Activated CD8-positive, alpha-beta T cell treated with anti-CD3 and anti-CD28 coated beads for 36 hours (primary cell): ENCODE data around the gene SUPT4H1. TPM values are rescaled to one million over a fixed set of nuclear protein-coding genes. Genes with fewer than 3 reads are reported as not detected.

ENCODE experiments used
- ATAC-seq: fragments of 200-7000 bp; cut with Tn5 transposase; one replicate; pipeline ENCODE4 v1.10.0; 2021; ENCODE audit warnings: mild to moderate bottlenecking, moderate library complexity
- CTCF ChIA-PET: fragments of 350-600 bp; sonication (Branson Sonifier 250); formaldehyde crosslinking; loops from one replicate; lab custom pipeline; 2021; ENCODE audit warnings: antibody characterized with exemption; lab: Charles Lee
- POLR2A ChIA-PET: fragments of 350-600 bp; sonication (Branson Sonifier 250); formaldehyde crosslinking; loops from one replicate; lab custom pipeline; 2021; ENCODE audit warnings: antibody characterized with exemption; lab: Charles Lee
- DNase-seq: peaks from one replicate; pipeline ENCODE4 v3.0.0-alpha.2; 2020
- H3K27ac Mint-ChIP-seq: one replicate; pipeline ENCODE4 v1.8.0; 2021; ENCODE audit warnings: mild to moderate bottlenecking, mixed read lengths
- H3K27me3 Mint-ChIP-seq: one replicate; pipeline ENCODE4 v1.8.0; 2021; ENCODE audit warnings: mixed read lengths
- H3K36me3 Mint-ChIP-seq: one replicate; pipeline ENCODE4 v1.8.0; 2021; ENCODE audit warnings: low read depth, mixed read lengths
- H3K4me1 Mint-ChIP-seq: one replicate; pipeline ENCODE4 v1.8.0; 2021; ENCODE audit warnings: low read depth, mixed read lengths
- H3K4me3 Mint-ChIP-seq: one replicate; pipeline ENCODE4 v1.8.0; 2021; ENCODE audit warnings: mild to moderate bottlenecking, moderate library complexity, mixed read lengths
- H3K9me3 Mint-ChIP-seq: one replicate; pipeline ENCODE4 v1.8.0; 2021; ENCODE audit warnings: mixed read lengths
- intact Hi-C: fragments of 100-400 bp; cut with micrococcal nuclease; formaldehyde crosslinking; loops from one replicate; pipeline ENCODE4 v1.10.0; 2022
- total RNA-seq, 2 experiments: library from RNA; stranded (reverse); gene quantifications; one replicate each; pipeline ENCODE4 v1.2.3, GENCODE V29; 2021
- TF ChIP-seq, protein P1 (sequence below): fragments of 200-600 bp; IDR thresholded peaks from one replicate; pipeline ENCODE4 v1.8.0; 2022; ENCODE audit warnings: antibody characterized with exemption, mild to moderate bottlenecking

SUPT4H1 gene
- total RNA-seq, 2 experiments from 2014 or later, result 104 to 110 TPM

DNA sequence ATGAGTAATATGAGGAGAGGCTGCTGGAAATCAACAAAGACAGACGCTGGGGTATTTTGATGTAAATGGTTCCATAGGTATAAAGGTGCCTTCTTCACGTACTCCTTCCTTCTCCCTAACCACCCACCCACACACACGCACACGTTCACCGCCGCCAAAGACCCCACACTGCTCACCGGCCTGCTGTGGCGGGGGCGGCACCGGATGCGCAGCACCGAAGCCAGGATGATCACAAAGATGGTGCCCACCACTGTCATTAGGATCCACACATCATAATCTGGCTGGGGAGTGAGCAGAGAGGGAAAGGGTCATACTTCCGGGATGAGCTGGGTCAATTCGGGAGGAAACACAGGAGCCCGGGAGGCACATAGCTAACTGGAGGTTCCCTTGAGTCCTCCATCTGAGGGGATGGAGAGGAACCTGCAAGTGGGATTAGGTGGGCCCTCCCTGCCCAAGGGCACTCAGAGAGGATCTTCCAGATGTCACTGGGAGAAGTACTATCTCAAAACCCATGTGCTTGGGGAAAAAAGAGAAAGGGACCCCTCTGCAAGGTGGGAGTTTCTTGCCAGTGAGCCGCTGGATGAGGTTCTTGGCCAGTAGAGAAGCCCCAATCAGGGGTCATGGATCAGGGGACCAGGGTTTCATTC is 10.5 kb upstream of the SUPT4H1 start:
- ChIA-PET POLR2A (interaction anchor here (1.4 to 5.3 kb wide), 5 partner anchors 8 to 31 kb away, joined by 3 to 33 read pairs (median 6); partner anchors contain the start of gene SUPT4H1), CTCF (interaction anchor here (0.7 to 3.3 kb wide), 7 partner anchors 8 to 59 kb away, joined by 3 to 13 read pairs (median 7); partner anchors contain the start of genes RNF43 and SUPT4H1)
- DNase-seq (no peak), ATAC-seq (no peak)
- Mint-ChIP-seq H3K4me3 (no peak overlapping the region), H3K27ac (no peak overlapping the region), H3K36me3 (no peaks in the 10 kb centered on the region), H3K27me3 (no peaks in the 10 kb centered on the region), H3K4me1 (peaks cover 5% of the 10 kb centered on the region), H3K9me3 (no peaks in the 10 kb centered on the region)
- TF ChIP-seq, protein P1, sequence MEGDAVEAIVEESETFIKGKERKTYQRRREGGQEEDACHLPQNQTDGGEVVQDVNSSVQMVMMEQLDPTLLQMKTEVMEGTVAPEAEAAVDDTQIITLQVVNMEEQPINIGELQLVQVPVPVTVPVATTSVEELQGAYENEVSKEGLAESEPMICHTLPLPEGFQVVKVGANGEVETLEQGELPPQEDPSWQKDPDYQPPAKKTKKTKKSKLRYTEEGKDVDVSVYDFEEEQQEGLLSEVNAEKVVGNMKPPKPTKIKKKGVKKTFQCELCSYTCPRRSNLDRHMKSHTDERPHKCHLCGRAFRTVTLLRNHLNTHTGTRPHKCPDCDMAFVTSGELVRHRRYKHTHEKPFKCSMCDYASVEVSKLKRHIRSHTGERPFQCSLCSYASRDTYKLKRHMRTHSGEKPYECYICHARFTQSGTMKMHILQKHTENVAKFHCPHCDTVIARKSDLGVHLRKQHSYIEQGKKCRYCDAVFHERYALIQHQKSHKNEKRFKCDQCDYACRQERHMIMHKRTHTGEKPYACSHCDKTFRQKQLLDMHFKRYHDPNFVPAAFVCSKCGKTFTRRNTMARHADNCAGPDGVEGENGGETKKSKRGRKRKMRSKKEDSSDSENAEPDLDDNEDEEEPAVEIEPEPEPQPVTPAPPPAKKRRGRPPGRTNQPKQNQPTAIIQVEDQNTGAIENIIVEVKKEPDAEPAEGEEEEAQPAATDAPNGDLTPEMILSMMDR, result no peak
- intact Hi-C loops, result no loop called here

DNA sequence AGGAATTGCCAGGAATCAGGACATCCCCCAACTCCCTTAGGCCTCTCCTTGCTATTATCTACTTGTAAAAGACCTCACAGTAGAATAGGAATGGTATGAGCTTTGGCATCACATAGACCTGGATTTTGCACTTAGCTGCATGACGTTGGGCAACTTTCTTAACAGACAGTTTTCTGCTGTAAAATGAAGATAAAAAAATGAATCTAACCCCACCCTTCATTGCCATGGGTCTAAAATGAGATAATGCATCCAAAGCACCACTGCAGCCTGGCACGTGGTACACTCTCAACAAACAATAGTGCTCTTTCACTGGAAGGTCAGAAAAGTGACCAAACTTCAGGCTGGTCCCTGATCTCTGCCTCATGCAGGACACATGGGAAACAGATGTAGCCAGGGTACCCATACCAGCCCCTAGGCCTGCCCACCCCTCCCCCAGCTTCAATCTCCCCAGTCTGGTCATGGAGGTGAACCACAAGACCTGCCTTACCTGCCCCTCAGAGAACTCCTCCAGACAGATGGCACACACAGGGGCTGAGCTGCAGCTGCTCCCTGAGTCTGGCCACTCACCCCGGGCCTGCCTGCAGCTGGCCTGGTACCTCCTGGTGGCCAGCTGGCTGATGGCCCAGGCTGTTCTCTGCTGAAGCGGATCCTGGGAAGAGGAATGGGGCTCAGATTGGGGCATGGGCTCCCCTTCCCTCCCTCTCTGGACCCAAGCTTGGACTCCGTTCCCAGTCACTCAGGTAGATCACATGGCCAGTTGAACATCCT is 8.5 kb upstream of the SUPT4H1 start:
- Mint-ChIP-seq H3K4me1 (peaks cover under 1% of the 10 kb centered on the region), H3K36me3 (no peaks in the 10 kb centered on the region), H3K27me3 (no peaks in the 10 kb centered on the region), H3K4me3 (no peak overlapping the region), H3K9me3 (no peaks in the 10 kb centered on the region), H3K27ac (no peak overlapping the region)
- DNase-seq (no peak), ATAC-seq (no peak)
- ChIA-PET CTCF (interaction anchor here (1.4 to 2.2 kb wide), 2 partner anchors 43 to 57 kb away, joined by 6 to 8 read pairs; partner anchors contain the start of gene RNF43), POLR2A (interaction anchor here (0.6 to 12.8 kb wide), 7 partner anchors 9 to 89 kb away, joined by 3 to 496 read pairs (median 3); partner anchors contain the start of genes RNF43 and SUPT4H1)
- intact Hi-C loops, result no loop called here
- TF ChIP-seq, protein P1, result no peak

DNA sequence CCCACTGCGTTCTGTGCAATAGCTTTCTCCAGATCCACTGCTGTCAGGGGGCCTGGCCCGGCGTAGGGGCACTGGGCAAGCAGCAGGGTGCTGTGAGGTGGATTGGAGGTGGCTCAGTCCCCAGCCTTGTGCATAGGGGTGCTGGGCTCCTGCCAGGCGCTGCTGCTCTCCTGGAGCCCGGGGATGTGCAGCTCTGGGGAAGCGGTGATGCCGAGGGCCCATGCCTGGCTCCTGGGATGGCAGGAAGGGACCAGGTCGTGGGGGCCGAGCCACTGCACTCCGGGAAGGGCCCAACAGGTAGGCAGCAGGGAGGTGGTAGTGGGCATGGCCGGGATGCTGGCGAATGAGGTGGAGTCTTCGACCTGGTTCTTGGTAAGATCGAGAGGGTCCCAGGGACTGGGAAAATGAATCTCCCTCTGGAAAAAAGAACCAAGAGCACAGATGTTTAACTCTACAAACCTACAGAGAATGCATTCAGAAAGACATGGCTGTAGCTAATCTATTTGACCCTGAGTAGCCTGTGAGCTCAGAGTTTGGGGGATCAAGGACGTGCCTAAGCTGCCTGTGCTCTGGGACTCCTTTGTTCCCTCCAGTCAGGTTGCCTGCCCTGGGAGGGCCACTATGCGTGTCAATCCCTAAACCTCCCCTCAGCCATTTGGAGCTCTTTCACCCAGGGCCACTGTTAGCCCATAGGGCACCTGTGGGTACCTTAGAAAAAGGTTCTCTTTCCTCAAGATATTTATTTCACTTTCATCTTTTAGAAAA is 6.6 kb upstream of the SUPT4H1 start:
- CTCF ChIA-PET, result interaction anchor here (0.9 kb wide), 1 partner anchor 9 kb away, joined by 3 read pairs; no protein-coding TSS in a partner anchor
- intact Hi-C loops, result no loop called here

DNA sequence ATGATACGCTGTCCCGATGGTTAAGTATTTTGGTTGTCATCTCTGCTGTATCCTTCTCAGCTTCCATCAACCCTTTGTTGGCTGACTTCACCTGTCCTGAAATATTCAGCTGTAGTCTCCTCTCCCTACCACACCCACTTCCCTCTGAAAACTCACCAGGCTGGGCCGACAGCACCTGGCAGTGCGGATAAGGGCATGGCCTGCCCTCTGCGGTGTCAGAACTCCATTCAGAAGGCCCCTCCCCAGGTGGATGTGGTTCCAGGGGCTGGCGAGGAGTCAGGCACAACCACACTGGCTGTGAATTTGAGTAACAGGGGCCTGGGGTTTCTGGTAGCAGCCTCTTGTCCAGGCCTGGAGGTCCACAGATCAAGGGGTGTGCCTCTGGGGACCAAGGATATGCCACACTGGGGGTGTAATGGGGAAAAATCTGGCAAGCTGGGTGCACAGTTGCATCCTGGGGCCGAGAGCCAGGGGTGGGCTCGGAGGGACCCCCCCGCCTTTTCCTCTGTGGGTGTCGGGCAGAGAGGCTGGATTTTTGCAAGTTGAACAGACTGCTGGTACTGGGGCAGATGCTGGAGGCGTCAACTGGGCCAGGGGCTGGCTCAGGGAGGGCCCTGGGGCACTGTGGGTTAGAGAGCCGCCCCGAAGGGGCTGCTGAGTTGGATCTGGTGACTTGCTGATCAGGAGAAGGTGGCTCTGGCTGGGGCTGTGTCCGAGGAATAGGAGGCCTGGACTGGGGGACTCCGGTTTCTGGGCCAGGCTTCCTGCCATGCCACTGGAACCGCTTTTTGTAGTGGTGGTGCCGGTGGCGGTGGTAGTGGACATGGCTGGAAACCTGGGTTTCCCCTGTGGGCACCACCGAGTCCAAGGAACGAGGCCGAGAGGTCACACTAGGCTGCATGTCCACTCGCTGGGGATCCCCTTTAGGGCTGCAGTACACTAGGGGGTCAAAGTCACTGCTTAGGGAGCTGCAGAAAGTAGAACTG is 5.6 kb upstream of the SUPT4H1 start:
- no peak for ATAC-seq
- POLR2A ChIA-PET, result interaction anchor here (0.6 to 12.8 kb wide), 3 partner anchors 10 to 220 kb away, joined by 3 to 496 read pairs (median 3); no protein-coding TSS in a partner anchor
- CTCF ChIA-PET, result interaction anchor here (1.3 kb wide), 1 partner anchor 40 kb away, joined by 6 read pairs; no protein-coding TSS in a partner anchor
- intact Hi-C loops, result no loop called here
- peaks cover 11% of the 10 kb centered on the region for H3K36me3 Mint-ChIP-seq
- no peak for DNase-seq
- H3K27ac Mint-ChIP-seq, result no peak overlapping the region
- TF ChIP-seq, protein P1, result no peak
- peaks cover 14% of the 10 kb centered on the region for H3K4me1 Mint-ChIP-seq
- no peak overlapping the region for H3K4me3 Mint-ChIP-seq
- H3K9me3 Mint-ChIP-seq, result no peaks in the 10 kb centered on the region
- H3K27me3 Mint-ChIP-seq, result no peaks in the 10 kb centered on the region

More for the DNA sequence above, 6.6 kb upstream of the SUPT4H1 start:
- ATAC-seq (no peak), DNase-seq (no peak)
- no peak overlapping the region for H3K27ac Mint-ChIP-seq
- TF ChIP-seq, protein P1, result no peak
- H3K36me3 Mint-ChIP-seq, result peaks cover 5% of the 10 kb centered on the region
- H3K4me3 Mint-ChIP-seq, result no peak overlapping the region
- H3K9me3 Mint-ChIP-seq, result no peaks in the 10 kb centered on the region
- H3K27me3 Mint-ChIP-seq, result no peaks in the 10 kb centered on the region
- POLR2A ChIA-PET, result interaction anchor here (12.8 kb wide), 1 partner anchor 21 kb away, joined by 496 read pairs; no protein-coding TSS in a partner anchor
- H3K4me1 Mint-ChIP-seq, result peaks cover 7% of the 10 kb centered on the region
